HG03571 (cell line): ENCODE data around the gene ACSF2.
"Not testable (repeated sequence)": the region's sequence is repeated elsewhere in the genome, so short reads cannot be mapped to it uniquely, and the experiment has no call there.

Experiments used
- ATAC-seq: cut with Tn5 transposase; IDR thresholded peaks from one replicate; pipeline ENCODE4 v1.9.1; 2021; ENCODE audit not compliant: unreplicated experiment

ACSF2 gene

DNA sequence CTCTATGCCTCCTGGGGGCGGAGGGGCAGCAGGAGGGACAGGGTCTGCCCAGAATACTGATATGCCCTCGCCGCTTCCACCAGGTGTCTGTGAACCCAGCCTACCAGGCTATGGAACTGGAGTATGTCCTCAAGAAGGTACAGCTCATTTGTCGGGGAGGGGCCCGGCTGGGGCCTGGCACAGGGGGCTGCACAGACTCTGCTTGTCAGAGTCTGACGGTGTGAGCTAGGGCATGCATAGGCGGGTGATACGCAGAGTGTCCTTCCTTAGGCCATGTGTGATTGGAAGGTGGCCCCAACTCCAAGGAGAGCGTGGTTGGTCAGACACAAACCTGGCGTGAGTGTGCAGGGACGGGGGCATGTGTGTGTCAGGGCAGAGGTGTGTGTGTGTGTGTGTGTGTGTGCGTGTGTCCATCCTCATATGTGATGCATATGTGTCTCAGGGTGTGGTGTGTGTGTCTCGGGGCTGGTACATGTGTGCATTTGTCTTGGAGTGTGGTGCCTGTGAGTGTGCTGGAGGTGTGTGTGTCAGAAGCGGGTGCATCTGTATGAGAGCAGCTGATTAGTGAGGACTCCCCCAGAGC is 35.6 kb downstream of the ACSF2 start:
- ATAC-seq = no peak

DNA sequence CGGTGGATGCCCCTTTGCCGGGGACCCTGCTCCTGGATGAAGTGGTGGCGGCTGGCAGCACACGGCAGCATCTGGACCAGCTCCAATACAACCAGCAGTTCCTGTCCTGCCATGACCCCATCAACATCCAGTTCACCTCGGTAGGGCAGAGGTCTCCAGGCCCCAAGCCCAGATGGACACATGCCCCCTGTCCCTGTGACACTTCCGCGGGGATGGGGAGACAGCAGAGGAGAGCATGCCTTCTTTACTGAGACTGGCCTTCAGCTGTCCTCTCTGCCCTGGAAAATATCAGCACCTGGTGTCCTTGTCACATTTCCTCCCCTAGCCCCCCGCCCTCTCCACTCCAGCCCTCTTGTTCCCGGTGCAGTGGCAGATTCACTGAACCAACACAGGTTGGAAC is 36.4 kb downstream of the ACSF2 start:
- ATAC-seq = no peak

DNA sequence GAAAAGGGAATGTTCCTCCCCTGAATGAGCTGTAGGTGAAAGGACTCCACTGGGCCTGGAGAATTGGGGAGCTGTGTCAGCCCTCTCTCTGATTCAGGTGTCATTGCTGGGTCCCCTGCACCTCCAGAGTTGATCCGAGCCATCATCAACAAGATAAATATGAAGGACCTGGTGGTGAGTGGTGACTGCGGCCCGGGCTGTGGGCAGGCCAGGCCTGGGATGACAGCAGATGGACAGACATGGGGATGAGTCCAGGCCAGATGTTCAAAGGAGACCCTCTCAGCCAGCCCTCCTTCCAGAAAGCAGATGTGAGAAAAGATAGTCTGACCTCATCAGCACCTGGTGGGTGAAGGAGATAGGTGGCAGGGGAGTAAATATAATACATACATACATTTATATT is 38.1 kb downstream of the ACSF2 start:
- no peak for ATAC-seq

DNA sequence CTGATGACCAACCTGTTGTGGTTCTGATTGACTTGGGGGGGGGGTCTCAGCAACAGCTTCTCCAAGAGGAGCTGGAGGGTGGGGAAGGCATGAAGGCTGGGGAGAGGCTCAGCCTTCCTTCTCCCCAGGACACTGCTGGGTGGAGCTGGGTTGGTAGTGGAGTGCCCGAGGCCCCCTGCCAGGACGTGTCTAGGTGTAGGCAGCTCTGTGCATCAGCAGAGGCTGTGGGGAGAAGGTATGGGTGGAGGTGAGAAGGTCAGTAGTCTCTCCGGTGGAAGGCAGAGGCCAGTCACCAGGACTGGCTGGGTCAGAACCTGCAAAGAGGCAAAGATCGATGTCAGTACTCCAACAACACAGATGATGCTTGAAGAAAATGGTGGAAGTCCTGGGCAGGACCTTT is 38.7 kb downstream of the ACSF2 start:
- ATAC-seq = no peak

DNA sequence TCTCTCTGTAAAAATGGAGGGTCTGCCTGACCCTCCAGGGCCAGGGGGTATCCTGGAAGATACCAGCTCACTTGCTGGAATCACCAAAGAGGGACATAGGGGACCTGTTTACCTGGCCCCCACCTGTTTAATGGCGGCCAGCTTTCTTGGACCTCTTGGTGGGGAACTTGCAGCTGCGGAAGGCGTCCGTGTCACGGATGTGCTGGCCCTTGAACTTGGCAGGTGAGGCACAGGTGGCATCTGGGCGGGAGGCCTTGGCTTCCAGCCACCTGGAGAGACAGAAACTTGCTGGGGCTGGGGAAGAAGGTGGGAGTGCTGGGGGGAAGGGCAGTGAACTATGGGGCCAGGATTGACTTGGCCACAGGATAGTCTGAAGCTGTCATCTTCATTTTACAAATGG is 39.2 kb downstream of the ACSF2 start:
- no peak for ATAC-seq

DNA sequence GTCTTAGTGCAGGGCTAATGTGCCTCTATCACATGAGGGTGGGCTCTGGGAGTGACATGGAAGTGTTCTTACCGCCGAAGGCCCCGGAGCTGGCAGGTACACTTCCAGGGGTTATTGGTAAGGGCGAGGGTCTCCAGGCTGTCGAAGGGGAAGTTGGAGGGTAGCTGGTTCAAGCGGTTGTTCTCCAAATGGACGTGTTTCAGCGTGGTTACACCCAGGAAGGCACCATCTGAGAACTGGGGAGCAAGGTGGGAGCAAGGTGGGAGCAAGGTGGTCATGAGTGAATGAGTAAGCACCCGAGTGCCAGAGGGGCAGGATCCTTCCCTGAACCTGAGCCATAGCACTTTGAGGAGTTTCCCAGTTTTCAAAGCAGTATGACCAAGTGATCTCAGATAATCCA is 39.6 kb downstream of the ACSF2 start:
- ATAC-seq = no peak

DNA sequence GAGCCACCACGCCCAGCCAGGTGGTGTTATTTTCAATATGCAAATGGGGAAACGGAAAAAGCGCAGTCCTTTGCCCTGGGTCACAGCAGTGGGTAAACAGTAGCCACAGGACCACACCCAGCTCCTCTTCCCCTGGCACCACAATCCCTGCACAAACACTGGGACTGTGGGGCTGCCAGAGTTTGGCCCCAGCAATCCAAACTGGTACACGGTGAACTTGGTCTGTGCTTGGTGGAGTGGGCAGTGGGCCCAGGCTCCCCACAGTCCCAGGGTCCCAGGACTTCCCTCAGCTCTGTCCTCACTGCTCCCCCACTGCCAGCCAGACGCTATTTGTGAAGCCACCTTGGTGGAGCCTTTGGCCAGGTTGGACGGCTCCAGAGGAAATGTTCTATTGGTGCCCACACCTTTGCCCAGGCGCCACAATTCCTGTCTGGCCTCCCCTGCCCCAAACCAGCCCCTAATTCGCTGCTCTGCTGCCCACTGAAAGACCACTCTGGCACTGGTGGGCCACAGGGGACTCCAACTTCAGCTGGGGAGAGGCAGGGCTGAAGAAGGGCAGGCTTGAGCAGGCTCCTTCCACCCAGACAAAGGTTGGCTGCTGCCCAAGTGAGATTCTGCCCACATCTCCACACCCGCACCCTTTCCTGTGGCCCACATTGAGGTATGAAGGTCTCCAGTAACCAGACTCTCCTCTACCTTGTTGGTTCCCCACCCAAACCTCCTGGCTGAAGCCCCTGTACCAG is 40.5 kb downstream of the ACSF2 start:
- no peak for ATAC-seq

DNA sequence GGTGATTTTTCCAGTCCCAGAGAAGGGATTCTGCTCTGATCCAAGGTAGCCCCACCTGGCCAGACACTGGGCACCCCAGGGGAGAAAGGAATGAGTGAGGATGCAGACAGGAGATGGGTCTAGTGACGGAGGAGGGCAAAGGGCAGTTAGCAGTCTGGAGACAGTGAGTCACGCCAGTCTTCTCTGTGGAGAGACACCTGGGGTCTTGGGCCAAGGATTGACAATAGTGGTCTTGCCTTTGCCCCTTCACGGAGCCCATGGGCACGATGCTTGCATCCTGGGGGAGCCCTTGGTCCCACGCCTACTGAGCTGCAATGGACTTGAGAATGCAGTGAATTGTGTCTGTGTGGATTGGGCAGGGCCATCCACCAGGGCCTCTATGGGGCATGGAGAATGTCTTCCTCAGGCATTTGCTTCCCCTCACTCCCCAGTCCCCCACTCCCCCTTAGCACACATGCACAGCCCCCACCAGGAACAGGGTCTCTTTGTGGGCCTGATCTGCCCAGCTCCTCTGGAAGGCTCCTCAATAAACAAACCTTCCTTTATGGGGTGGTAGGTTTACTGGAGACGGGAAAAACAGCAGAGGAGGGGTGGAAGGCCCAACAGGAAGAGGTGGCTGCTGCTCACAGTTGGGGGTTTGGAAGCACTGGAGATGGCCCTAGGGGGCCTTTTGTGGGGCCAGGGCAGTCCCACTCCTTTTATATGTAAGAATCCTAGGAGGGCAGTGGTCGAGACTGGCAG is 41.3 kb downstream of the ACSF2 start:
- no peak for ATAC-seq

DNA sequence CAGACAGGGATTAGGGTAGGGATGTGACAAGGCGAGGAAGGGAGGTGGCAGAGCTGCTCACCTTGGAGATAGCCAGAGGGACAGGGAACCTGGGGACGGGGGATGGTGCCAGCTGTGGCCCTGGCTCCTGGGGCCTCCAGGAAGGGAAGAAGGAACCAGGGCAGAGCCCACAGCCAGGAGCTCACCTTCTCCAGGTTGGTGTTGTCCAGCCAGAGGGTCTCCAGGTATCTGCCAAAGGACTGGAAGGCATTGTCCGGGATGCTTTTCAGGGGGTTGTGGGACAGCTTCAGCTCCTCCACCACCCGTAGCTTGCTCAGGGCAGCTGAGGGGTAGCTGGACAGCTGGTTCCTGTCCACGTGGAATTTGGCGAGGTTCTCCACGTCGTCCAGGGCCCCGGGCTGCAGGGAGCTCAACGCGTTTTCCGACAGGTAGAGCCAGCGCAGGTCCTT is 41.9 kb downstream of the ACSF2 start:
- ATAC-seq = no peak

DNA sequence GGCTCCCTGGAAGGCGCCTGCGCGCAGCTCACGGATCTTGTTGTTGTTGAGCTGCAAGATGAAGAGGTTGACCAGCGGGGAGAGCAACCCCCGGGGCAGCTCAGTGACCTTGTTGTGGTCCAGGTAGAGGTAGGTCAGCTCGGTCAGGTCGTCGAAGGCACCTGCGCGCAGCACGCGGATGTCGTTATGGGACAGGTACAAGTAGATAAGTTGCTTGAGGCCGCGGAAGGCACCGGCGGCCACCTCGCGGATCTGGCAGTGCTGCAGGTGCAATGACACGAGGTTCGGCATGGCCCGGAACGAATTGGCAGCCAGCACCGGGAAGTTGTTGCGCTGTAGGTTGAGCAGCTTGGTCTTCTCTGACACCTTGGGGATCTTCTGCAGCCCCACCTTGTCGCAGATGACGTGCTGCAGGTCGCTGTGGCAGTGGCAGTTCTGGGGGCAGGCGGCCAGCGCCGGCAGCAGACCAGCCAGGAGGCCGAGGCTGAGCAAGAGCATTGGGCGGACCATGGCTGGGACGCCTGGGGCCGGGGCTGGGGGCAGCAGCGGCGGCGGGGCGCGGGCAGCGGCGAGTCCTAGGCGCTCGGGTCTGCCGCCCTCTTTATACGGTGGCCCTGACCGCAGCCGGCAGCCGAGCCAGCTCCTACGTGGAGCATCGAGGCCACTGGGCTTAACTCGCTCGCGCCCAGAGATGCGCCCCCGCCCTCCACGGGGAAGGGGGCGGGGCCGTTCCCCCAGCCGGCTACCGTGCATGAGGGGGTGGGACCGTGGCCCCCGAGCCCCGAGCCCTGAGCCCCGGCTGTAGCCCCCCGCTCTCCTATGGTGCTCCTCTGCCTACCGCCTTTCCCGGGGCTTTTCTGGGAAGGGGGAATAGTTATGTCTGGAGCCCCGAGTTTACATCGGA is 42.5 kb downstream of the ACSF2 start, which contains the start of gene CHAD:
Gene CHAD, minus strand, starts transcription at position 577 of the 904 bp plus-strand sequence. Its CDS starts 67 bp downstream, at position 510.
- ATAC-seq = no peak

DNA sequence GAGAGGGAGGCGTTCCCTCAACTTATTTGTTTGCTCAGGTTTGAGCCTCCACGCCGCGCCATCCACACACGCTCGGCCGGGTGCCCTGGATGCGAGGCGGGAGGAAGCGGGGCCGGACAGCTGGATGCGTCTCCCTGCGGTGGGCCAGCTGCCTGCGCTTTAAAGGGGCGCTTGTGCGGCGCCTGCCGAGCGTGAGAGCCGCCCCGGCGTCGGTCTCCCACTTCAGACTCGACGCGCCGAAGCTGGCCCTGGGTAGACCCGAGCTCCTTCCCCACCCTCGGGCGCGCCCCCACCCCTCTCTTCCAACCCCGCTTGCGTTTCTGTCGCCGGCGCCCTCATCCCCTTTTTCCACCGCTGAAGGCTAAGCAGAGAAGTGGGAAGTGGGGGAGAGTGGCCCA is 43.2 kb downstream of the ACSF2 start:
- ATAC-seq = no peak

DNA sequence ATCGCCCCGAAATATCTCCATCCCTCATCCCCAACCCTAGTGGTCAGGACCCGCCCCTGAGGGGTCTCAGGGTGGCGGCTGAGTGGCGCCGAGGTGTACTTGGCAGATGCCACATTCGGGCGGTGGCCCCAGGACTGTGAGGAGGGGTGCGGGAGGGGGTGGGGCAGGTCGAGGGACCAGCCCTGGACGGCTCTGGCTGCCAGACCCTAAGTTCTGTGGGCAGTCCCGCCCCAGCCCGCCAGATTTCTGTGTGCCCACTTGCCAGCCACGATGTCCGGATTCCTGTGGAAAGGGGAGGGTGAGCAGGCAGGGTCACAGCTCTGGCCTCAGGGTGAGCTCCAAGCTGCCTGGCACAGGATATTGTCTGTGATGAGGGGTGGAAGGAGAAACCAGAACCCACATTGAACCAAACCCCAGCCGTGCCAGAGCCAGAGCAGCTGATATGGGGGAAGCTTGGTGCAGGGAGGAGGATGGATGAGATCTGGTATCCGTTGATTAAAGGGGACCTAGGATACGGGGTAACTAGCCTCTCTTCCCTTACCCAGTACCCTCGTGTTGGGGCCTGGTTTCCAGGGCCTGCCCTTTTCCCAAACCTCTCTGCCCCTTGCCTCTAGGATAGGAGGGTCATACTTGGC is 43.8 kb downstream of the ACSF2 start:
- ATAC-seq = no peak

DNA sequence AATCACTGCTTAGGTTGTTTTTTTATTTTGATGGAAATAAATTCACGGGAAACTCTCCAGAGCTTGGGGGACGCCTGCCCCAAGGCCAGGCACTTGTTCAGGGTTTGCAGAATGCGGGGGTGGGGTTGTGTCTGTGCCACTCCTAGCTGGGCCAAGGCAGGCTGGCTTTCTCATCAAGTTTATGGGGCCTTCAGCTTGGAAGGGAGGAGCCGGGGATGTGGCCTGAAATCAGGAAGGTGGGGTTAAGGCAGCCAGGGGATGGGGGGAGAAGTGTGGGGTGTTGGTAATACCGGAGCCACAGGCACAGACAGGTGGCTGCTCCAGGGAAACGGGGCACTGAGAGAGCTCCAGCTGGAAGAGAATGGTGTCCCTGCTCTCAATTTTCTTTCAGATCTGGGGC is 44.4 kb downstream of the ACSF2 start:
- no peak for ATAC-seq

DNA sequence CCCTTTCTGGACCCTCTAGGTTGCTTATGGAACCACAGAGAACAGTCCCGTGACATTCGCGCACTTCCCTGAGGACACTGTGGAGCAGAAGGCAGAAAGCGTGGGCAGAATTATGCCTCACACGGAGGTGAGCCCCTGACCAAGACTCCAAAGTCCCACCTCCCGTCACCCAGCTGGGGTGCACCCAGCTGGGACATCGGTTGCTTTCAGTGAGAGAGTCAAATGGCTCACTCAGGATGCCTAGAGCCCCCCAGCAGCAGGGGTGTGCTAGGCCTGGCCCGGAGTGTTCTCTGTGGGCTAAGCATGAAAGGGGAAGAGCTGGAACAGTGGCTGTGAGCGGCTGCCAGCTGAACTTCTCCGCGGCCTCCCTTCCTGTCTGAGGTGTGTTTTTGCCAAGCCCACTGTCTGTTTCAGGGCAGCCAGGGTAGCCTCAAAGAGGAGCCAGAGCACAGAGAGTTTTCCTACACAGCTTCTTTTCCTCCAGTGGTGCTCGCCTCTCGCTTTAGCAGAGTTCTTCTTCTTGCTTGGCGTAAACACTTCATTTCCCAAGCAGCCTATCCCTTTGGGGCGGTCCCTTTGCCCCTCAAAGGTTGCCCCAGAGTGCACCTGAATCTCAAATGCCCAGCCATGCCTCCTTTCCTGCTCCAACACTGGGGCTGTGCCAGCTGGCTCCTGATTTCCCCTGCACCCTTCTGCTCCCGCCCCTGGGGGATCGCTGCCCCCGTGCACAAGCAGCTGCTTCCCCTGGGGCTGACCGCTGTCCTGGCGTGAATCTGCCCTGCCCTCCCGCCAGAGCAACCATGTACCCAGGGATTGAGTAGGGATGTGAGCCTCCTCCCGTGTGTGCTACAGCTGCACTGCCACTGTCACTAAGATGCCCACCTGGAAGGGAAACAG is 45.2 kb downstream of the ACSF2 start:
- ATAC-seq = no peak

DNA sequence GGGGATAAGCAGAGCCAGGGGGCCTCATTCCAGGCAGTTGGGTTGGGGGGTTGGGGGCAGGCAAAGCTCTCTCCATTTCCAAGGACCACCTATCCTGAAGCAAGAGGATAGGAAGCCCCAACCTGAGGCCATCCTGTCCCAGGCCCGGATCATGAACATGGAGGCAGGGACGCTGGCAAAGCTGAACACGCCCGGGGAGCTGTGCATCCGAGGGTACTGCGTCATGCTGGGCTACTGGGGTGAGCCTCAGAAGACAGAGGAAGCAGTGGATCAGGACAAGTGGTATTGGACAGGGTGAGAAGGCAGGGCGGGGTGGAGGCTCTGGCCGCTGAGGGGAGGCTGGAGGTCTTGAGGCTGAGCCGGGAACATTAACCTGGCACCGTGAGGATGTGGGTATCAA is 46.3 kb downstream of the ACSF2 start:
- no peak for ATAC-seq

DNA sequence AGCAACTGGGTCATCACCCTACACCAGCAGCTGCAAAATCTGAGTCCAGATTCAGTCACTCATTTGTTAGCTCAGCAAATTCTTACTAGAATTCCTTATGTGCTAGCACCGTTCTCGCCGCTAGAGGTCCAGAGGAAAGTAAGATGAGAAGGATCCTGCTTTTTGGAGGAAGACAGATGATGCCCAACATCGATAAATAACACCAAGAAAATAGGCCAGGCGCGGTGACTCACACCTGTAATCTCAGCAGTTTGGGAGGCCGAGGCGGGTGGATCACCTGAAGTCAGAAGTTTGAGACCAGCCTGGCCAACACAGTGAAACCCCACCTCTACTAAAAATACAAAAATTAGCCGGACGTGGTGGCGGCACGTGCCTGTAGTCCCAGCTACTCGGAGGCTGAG is 46.7 kb downstream of the ACSF2 start:
- ATAC-seq = not testable (repeated sequence)

DNA sequence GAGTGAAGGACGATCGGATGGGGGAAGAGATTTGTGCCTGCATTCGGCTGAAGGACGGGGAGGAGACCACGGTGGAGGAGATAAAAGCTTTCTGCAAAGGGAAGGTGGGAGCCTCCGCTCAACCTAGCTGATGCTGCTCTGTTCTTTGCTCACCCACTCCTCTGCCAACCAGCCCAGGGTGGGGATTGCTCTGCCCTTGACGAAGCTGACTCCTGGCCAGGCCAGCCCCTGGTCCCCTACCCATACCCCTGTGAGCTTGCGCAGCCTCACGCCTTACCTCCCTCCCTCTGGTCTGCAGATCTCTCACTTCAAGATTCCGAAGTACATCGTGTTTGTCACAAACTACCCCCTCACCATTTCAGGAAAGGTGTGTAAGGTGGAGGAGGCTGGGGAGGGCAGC is 47.9 kb downstream of the ACSF2 start:
- ATAC-seq = no peak

DNA sequence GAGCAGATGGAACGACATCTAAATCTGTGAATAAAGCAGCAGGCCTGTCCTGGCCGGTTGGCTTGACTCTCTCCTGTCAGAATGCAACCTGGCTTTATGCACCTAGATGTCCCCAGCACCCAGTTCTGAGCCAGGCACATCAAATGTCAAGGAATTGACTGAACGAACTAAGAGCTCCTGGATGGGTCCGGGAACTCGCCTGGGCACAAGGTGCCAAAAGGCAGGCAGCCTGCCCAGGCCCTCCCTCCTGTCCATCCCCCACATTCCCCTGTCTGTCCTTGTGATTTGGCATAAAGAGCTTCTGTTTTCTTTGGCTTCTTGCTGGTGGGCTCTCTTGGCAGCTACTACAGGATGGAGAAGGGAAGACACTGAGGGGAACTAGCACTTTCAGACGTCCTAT is 48.5 kb downstream of the ACSF2 start:
- ATAC-seq = no peak

DNA sequence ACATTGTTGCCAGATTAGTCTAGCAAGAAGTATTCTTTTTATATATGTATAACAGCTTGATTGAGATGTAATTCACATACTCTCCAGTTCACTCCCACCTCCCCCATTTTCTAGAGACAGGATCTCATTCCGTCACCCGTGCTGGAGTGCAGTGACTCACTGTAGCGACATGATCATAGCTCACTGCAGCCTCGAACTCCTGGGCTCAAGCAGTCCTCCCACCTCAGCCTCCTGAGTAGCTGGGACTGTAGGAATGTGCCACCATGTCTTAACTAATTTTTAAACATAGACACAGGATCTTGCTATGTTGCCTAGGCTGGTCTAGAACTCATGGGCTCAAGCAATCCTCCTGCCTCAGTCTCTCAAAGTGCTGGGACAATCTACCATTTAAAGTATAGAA is 49.3 kb downstream of the ACSF2 start:
- ATAC-seq = no peak
